ENCODE results near the gene MIGA1.
"Not testable (repeated sequence)": the region's sequence is repeated elsewhere in the genome, so short reads cannot be mapped to it uniquely, and the experiment has no call there.

Gene MIGA1

DNA sequence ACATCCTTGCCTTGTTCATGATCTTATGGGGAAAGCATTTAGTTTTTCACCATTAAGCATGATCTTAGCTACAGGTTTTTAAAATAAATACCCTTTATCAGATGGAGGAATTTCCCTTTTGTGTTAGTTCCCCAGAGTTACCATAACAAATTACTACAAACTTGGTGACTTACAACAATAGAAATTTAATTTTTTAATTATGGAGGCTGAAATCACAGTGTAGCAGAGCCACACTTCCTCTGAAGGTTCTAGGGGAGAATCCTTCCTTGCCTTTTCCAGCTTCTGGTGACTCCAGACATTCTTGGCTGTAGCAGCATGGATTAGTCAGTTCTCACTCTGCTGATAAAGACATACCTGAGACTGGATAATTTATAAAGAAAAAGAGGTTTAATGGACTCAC lies 18.5 kb downstream of the MIGA1 start:
- DNase-seq = no peak

DNA sequence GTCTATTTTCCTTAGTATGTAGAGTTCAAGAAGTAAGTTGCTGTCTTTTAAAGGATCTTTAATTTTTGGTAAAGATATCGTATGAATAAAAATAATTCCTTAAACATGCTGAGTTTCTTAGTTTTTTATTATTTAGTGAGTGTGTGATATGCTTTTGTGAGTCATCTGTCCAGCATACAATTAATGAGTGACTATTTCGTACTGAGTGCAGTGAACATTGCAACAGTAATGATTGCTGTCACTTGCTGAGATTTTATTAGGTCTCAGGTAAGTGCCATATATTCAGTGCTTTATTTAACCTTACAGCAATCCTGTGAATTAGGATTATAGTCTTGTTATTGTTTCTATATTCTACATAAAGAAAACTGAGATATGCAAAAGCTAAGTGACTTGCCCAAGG lies 22.6 kb downstream of the MIGA1 start:
- no peak for DNase-seq

DNA sequence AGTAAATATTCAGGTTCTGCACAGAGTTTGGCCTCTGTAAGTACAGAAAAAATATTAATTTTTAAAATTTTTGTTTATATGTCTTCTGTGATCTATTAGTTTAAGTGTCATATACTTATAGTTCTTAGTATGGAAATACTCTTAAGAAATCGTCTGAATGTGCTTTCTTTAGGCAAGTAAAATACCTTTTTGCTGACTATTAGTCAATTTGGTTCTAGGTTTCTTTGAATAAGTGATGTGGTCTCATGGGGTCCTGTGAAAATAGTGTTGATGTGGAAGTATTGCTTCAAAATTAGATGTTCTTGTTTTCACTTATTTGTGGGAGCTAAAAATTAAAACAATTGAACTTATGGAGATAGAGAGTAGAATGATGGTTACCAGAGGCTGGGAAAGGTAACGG lies 23.9 kb downstream of the MIGA1 start:
- DNase-seq = no peak

DNA sequence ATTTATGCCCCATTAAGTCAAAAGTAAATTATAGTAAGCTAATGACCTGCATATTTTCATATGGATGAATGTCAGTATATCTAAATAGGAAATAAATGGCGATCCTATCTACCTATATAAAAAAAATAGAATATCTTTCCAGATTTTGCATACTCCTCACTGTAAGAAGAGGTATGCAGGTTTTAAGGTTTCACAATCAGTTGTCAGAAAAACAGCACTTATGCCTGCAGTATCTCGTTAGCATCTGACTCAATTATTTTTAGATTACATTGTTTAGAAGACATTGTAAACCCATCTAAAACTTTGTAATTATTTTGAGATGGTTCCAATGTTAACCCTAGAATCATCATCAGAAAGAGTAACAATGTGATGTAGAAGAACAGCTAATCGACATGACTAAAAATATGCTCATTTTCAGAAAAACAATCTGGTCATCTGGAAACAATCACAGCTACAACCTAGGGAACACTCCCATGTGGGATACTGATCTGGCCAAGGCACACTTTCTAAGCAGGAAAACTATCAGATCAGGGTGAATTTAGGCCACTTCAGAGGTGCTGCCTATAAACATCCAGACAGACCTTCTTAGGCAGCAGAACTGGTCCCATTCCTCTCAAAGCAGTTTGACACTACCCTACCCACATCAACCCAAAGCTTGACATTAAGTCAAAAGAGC lies 30.5 kb downstream of the MIGA1 start:
- not testable (repeated sequence) for DNase-seq

DNA sequence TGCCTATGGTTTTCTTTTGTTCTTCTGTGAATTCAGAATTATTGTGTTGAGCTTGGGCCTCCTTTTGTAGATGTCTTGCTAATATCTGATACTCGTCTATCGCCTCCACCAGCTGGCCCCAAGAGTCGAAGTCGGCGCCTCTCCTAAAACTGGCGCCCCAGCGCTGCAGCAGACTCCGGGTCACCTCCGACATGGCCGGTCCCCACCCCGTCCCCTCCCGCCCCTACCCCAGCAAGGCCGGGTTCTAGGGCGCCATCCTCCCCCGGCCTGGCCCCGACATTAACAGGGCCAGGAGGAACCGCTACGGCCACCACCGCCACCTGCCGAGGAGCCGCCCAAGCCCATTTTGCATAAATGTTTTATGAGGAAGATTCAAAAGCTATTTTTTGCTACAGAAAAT lies 32.1 kb downstream of the MIGA1 start:
- DNase-seq = not testable (repeated sequence)

DNA sequence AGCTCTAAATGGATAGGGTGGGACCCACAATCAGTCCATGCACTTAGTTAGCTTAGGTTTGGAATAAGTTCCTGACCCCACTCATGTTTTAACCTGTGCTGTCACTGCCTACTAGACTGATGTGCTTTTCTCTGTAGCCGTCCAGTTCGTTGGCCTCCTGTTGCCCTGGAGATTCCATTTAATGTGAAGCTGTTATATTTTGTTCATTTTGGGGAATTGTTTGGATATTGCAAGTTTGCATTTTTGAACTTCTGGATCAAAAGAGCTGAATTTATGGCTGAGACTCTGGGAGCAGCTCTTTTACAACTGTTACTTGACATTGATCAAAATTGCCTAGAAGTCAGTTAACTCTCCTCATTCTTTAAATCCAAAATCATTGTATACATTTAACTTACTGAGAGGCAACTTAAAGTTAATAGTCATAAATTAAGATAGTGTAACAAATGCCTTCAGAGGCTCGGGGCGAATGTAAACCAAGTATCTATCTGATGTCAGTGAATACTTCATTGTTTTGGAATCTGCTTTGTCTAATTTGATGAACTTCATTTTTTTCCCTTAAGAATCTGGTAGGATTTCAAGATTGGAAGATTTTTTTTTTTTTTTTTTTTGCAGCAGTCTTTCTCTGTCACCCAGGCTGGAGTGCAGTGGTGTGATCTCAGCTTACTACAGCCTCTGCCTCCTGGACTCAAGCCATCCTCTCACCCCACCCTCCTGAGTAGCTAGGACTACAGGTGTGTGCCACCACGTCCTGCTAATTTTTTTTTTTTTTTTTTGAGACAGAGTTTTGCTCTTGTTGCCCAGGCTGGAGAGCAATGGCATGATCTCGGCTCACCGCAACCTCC lies 38.1 kb downstream of the MIGA1 start:
- DNase-seq = no peak

DNA sequence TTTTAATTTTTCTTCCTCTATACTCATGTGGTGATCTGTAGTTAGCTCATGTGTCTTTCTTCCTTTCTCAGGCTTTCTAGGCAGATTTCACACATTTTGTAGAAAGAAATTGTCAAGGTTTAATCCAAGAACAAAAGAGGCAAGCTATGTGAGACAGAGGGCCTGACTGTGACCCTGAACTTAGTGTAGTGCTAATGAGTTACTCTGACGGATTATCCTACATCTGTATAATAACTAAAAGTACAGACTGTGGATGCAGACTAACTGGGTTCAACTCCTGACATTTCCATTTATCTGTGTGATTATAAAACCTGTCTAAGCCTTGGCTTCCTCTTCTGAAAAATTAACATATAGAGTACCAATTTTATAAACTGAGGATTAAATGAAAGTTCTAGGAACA lies 40.7 kb downstream of the MIGA1 start:
- DNase-seq = no peak

DNA sequence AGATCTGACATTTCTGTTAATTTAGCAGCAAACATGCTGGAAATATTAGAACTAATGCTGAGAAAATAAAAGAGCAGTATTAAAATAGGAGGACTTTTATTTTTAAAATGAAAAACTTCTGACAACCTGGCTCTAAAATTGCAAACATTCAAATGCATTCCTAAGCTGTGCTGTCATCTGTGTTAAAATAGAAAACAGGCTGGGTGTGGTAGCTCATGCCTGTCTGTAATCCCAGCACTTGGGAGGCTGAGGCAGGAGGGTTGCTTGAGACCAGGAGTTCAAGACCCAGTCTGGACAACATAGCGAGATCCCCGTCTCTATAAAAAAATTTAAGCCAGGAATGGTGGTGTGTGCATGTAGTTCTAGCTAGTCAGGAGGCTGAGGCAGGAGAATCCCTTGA lies 44.6 kb downstream of the MIGA1 start:
- DNase-seq = no peak

DNA sequence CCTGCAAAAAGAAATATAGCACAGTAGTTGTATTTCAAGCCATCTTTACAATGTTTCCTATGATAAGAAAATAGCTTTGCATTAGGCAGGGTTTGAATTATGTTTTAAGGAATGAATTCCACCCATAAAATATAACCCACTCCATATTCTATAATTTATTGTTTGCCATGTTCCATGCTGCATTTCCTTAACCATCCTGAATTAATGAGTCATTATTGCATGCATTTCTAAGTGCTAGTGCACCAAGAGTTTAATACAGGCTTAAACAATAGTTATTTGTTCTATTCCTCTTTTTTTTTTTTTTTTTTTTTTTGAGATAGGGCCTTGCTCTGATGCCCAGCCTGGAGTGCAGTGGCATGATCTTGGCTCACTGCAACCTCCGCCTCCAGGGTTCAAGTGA lies 45.2 kb downstream of the MIGA1 start:
- DNase-seq = no peak

DNA sequence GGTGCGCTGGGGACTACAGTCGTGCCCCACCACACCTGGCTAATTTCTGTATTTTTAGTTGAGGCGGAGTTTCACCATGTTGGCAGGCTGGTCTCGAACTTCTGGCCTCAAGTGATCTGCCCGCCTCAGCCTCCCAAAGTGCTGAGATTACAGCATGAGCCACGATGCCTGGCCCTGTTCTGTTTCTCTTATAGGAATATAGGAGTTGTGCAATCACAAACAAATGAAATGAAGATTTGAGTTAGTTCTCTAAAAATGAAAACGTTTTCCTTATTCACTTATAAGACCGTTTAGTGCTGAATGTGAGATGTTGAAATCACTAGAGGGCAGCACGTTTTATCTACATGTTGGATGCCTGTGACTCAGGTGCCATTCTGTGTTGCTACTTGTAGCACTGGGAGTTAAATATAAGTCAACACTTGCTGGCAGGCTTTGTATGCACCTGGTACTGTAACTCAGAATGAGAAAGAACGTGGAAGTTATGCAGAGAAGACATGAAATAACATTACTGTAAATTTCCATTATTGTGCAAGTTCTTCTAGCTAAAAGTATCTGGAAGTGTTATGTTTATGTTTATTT lies 45.8 kb downstream of the MIGA1 start:
- DNase-seq = no peak

DNA sequence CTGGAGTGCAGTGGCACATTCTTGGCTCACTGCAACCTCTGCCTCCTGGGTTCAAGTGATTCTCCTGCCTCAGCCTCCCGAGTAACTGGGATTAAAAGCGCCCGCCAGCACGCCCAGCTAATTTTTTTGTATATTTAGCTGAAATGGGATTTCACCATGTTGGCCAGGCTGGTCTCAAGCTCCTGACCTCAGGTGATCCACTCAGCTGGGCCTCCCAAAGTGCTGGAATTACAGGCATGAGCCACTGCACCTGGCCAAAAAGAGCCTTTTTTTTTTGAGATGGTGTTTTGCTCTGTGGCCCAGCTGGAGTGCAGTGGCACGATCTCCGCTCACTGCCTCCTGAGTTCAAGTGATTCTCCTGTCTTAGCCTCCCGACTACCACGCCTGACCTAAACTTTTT lies 47.4 kb downstream of the MIGA1 start:
- not testable (repeated sequence) for DNase-seq

DNA sequence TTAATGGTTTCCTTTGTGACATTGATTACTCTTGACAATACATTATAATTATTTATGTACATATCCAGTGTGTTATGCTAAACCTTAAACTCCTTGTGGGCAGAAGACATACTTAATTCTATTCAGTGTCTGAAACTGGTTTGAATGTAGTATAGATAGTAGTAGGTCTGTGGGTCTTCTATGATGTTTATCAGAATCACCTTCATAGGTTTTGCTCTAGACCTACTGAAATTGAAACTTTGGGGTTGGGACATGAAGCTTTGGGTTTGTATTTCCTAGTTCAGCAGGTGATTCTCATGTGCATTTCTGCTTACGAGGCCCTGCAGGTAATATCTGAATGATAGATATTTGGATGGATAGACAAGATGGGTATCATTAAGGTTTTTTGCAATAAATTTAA lies 48.6 kb downstream of the MIGA1 start:
- DNase-seq = no peak

DNA sequence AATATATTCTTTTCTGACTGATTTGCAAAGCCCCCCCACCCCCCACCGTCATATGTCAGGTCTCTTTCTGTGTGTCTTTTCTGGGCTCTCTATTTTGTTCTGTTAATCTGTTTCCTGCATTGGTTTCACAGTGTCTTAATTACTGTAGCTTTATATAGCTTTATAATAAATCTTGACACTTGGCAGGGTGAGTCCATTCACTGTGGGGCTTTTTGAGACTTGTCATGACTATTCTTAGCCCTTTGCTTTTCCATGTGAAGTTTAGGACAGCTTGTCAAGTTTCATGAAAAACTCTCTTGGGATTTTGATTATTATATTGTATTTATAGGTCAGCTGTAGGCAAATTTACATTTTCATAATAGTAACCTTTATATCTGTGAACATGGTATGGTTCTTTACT lies 50.4 kb downstream of the MIGA1 start:
- no peak for DNase-seq

DNA sequence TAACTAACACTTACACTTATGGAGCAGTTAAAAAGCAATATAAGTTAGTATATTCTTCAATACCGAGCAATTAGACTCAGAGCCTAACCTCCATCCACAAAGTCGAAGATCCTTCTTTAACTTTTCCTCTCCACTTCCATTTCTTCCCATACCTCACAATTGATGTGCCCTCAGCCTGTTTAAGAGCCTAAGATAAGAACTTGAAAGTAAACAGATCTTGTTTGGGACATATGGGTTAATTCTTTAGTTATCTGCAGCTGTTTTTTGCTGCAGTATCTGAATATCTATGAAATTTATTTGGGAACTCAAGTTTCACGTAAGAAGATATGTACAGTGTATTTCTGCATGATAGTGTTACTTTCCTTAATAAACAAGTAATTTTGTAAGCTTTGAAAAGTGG lies 51.5 kb downstream of the MIGA1 start:
- DNase-seq = no peak

DNA sequence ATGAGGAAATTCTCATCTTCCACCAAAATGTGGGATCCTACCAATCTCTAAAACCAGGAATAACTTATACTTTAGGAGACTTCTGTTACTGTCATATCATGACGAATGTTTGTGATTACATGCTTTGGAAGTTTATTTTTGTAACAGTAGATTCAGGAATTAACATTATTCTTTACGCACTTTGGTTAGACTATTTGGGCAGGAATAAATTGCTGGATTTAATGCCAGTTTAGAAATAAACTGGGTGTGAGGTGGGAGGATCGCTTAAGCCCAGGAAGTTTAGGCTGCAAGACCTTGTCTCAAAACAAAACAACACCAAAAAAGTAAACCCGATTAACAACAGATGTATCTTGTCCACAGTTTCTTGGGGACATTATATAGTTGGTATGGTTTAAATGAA lies 52.1 kb downstream of the MIGA1 start:
- no peak for DNase-seq

DNA sequence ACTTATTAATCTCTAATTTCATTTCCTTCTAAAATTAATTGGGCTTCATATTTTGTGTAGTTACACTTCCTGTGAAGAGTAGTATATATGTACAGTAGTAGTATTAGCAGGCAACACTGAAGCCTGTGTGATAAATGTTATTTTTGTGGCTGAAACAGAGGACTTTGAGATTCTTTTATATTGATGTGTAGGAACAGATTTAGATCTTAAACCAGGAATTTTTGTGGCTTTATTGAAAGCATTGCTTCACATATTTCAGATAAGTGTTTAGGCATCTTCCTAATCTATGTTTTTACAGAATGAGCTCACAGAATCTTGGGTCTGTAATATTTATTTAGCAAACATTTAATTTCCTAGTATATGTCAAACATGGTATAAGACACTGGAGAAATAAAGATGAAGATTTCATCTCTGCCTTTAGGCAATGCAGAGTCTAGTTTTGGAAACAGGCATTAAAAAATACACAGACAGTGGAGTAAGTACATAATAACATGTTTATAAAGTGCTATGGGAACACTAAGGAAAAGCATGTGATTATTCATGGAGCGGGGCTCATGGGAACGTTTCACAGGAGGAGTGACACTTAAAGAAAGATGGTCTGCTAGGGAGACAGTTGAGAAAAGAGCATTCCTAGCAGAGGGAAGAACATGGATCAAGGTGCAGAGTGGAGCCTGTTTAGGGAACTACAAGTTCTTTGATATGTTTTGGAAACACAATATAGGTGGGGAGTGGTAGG lies 52.7 kb downstream of the MIGA1 start:
- no peak for DNase-seq

DNA sequence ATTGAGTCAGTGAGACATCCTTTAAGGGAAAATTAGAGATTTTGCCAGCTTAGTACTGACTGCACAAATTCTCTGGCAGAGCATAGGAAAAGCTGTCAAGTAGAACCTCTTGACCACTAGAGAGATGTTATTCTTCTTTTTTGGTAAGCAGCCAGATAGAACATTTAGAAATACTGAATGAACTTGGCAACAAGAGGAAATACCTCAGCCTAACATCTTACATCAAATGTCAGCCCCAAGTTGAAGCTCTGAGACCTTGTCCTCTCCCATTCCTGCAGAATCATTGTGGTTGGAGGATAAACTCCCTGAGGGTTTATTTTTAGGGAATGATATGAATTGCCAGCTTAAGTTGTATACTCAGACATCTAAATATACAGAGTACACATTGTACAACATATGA lies 53.5 kb downstream of the MIGA1 start:
- no peak for DNase-seq

DNA sequence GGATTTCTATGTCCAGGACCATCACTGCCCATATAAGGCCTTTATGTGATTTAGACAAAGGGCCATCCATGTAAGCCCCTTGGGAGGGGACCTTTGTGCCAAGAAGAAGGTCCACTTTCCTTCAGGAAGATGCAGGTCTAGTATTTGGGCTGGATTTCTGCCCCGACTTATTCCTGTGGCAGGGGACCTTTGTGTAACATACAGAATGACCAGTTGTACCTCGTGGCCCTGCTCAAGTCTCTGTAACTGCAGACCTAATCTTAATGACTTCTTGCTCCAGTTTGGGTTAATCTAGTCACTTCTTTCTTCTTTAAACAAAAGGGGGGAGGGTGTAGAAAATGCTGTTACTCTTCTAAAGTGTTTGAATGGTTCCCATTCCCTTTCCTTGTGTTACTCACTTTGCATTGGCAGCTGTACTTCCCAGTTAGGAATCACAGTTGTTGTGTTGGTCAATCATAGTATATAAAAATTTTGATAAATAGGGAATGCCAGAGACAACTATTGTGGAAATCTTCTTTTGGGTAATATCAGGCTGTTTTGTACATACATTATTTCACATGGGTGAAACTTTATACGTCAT lies 54.2 kb downstream of the MIGA1 start:
- DNase-seq = no peak

DNA sequence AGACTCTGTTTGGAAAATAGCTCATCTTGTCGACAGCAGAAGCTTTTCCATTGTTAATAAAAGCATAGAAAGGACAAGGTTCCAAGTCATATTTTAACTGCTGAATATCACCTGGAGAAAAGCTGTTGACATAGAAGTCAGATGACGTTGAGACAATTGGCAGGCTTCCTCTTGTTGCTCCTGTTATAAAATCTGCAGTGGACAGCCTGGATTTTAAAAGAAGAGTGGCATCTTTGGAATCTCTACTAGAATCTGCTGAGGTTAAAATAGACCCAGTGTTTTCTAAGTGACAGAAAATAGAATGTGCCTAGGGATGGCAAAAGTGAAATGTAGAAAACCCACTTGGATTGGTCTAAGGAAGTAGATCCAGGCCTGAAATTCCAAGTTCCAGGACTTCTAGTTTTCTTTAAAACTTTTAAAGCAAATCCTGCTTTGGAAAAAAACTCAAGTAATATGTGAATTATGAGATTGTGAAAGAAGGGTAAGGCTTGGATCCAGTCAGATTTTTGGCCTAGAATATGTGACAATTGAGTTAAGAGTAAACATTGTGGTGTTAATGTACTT lies 55.4 kb downstream of the MIGA1 start:
- DNase-seq = no peak

DNA sequence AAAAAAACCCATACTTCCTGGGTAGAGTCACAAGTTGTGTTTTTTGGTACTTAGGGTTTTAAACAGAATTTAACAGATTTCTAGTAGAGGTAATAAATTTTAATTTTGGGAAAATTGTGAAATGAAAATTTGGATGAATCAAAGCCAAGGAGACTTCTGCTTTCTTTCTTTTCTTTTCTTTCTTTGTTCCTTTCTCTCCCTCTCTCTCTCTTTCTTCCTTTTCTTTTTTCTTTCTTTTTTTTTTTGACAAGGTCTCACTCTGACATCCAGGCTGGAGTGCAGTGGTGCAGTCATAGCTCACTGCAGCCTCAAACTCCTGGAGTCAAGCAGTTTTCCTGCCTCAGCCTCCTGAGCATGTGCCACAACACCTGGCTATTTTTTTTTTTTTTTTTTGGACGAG lies 62.1 kb downstream of the MIGA1 start:
- no peak for DNase-seq

DNA sequence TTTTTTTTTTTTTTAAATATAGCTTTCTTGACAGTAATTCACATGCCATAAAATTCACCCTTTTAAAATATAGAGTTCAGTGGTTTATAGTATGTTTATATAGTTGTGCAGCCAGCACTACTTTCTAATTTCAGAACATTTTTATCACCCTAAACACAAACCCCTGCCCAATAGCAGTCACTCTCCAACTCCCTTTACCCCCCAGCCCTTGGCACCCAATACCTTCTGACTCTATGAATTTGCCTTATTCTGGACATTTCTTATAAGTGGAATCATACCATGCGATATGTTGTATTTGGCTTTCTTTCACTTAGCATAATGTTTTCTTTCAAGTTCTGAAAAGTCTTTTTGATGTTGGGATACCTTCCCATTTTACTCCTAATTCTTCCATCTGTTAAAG lies 66.5 kb downstream of the MIGA1 start:
- DNase-seq = no peak

DNA sequence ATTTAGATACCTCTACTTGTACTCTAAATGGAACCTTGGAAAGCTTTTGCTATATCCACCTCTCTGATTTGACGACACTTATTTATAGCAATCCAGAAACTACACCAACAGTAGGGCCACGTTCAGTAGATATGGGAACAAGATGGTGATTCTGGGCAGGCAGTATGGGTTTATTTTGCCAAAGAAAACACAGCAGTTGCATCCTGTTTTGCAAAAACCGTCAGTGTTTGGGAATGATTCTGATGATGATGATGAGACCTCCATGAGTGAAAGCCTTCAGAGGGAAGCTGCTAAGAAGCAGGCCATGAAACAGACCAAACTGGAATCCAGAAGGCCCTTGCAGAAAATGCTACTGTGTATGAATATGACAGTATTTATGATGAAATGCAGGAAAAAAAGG lies 67.5 kb downstream of the MIGA1 start:
- no peak for DNase-seq

DNA sequence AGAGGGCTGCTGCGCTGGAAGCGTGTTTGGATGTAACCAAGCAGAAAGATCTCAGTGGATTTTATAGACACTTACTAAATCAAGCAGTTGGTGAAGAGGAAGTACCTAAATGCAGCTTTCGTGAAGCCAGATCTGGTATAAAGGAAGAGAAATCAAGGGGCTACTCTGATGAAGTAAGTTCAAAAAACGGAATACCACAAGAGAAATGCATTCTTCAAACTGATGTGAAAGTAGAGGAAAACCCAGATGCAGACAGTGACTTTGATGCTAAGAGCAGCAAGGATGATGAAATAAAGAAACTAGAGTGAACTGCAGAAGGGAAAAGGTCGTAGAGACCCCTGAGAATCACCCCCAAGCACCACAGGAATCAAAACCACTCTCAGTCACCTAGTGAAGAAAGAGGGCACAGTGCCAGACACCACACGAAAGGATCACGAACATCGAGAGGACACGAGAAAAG lies 68.2 kb downstream of the MIGA1 start:
- peak in 1 of 2 experiments; percentile 24 for DNase-seq

All from activated T-cell treated with anti-CD3 and anti-CD28 coated beads, Interleukin-2, amount 50 U/mL, for 48 hours (primary cell).